GM19239 (cell line): ENCODE data around the gene SAP25.
"Not testable (repeated sequence)": the region's sequence is repeated elsewhere in the genome, so short reads cannot be mapped to it uniquely, and the experiment has no call there.

ENCODE experiments used
- DNase-seq: peaks from one replicate; pipeline ENCODE4 v3.0.0; 2011; ENCODE audit warnings: low spot score; ENCODE audit not compliant: insufficient read length
- FAIRE-seq: peaks from 2 replicates; lab custom pipeline; 2011; peaks lifted over from hg19 to GRCh38; lab: Jason Lieb, UNC

SAP25 gene

GRCh38 chr7:100563809-100564400 lies 9.8 kb downstream of the SAP25 start:
- DNase-seq: peak; percentile 74
- FAIRE-seq: peak; percentile 78

- FAIRE-seq (no peak), DNase-seq (no peak)
These were observed 10.6 kb downstream of the SAP25 start for GRCh38 chr7:100563100-100563564.

- DNase-seq (no peak), FAIRE-seq (no peak)
These were observed 11.3 kb downstream of the SAP25 start for GRCh38 chr7:100562195-100563099.

GRCh38 chr7:100561491-100562194 lies 12.1 kb downstream of the SAP25 start:
- FAIRE-seq: no peak

GRCh38 chr7:100559127-100559526 lies 14.6 kb downstream of the SAP25 start:
- DNase-seq: no peak
- FAIRE-seq: no peak

More at GRCh38 chr7:100561491-100562194, 12.1 kb downstream of the SAP25 start:
- no peak for DNase-seq

GRCh38 chr7:100556541-100556940 lies 17.2 kb downstream of the SAP25 start:
- no peak for DNase-seq
- FAIRE-seq: no peak

- FAIRE-seq: no peak
- no peak for DNase-seq
These were observed 18.0 kb downstream of the SAP25 start for GRCh38 chr7:100555701-100556100.

GRCh38 chr7:100553032-100553431 lies 20.7 kb downstream of the SAP25 start:
- no peak for FAIRE-seq

GRCh38 chr7:100552532-100552931 lies 21.2 kb downstream of the SAP25 start:
- FAIRE-seq: no peak

More at GRCh38 chr7:100553032-100553431, 20.7 kb downstream of the SAP25 start:
- no peak for DNase-seq

GRCh38 chr7:100548446-100548845 lies 25.3 kb downstream of the SAP25 start:
- DNase-seq, FAIRE-seq: not testable (repeated sequence)

More at GRCh38 chr7:100552532-100552931, 21.2 kb downstream of the SAP25 start:
- DNase-seq: no peak

GRCh38 chr7:100547872-100548271 lies 25.8 kb downstream of the SAP25 start:
- FAIRE-seq (no peak), DNase-seq (no peak)

GRCh38 chr7:100546926-100547800 lies 26.5 kb downstream of the SAP25 start:
- FAIRE-seq: no peak
- no peak for DNase-seq

- FAIRE-seq (no peak), DNase-seq (no peak)
These were observed 27.4 kb downstream of the SAP25 start for GRCh38 chr7:100546129-100546925.

GRCh38 chr7:100545360-100546128 lies 28.2 kb downstream of the SAP25 start:
- FAIRE-seq (peak; percentile 90), DNase-seq (no peak)

GRCh38 chr7:100544967-100545359 lies 28.7 kb downstream of the SAP25 start:
- no peak for FAIRE-seq
- DNase-seq: no peak

- DNase-seq: no peak
- no peak for FAIRE-seq
These were observed 29.3 kb downstream of the SAP25 start for GRCh38 chr7:100544386-100544785.

GRCh38 chr7:100543586-100543985 lies 30.1 kb downstream of the SAP25 start:
- DNase-seq (no peak), FAIRE-seq (no peak)

- not testable (repeated sequence) for DNase-seq, FAIRE-seq
These were observed 32.4 kb downstream of the SAP25 start for GRCh38 chr7:100541309-100541708.
